HG03060 (cell line): Measurements from ENCODE around the gene C17orf75.
"Not testable (repeated sequence)": the region's sequence is repeated elsewhere in the genome, so short reads cannot be mapped to it uniquely, and the experiment has no call there.

Experiments used
- ATAC-seq: cut with Tn5 transposase; IDR thresholded peaks from one replicate; pipeline ENCODE4 v1.9.1; 2021; ENCODE audit warnings: low read depth, moderate number of reproducible peaks; ENCODE audit not compliant: unreplicated experiment

The C17orf75 gene

GRCh38 chr17:32341857-32342602 is at the start of gene C17orf75:
C17orf75 (minus strand) TSS chr17:32342173; CDS start chr17:32342139, 34 bp downstream.
- peak; percentile 75 for ATAC-seq

GRCh38 chr17:32388613-32389459 is 46.9 kb upstream of the C17orf75 start:
- ATAC-seq, result no peak

GRCh38 chr17:32388128-32388527 is 46.2 kb upstream of the C17orf75 start:
- ATAC-seq, result not testable (repeated sequence)

GRCh38 chr17:32386844-32387243 is 44.9 kb upstream of the C17orf75 start:
- no peak for ATAC-seq

- no peak for ATAC-seq
Measured at GRCh38 chr17:32385971-32386370, 44.0 kb upstream of the C17orf75 start.

GRCh38 chr17:32385121-32385520 is 43.1 kb upstream of the C17orf75 start:
- ATAC-seq, result no peak

- no peak for ATAC-seq
Measured at GRCh38 chr17:32383926-32384434, 42.0 kb upstream of the C17orf75 start.

- ATAC-seq, result no peak
Measured at GRCh38 chr17:32382526-32383223, 40.7 kb upstream of the C17orf75 start.

- no peak for ATAC-seq
Measured at GRCh38 chr17:32370426-32370825, 28.5 kb upstream of the C17orf75 start.

- no peak for ATAC-seq
Measured at GRCh38 chr17:32361270-32361669, 19.3 kb upstream of the C17orf75 start.

GRCh38 chr17:32357615-32358014 is 15.6 kb upstream of the C17orf75 start:
- ATAC-seq, result no peak

- no peak for ATAC-seq
Measured at GRCh38 chr17:32356750-32357149, 14.8 kb upstream of the C17orf75 start.

GRCh38 chr17:32356378-32356743 is 14.4 kb upstream of the C17orf75 start:
- ATAC-seq, result no peak

GRCh38 chr17:32355649-32356377 is 13.8 kb upstream of the C17orf75 start:
- no peak for ATAC-seq

GRCh38 chr17:32352734-32353133 is 10.8 kb upstream of the C17orf75 start:
- ATAC-seq, result not testable (repeated sequence)

- peak; percentile 22 for ATAC-seq
Measured at GRCh38 chr17:32350666-32351418, 8.9 kb upstream of the C17orf75 start.

GRCh38 chr17:32349854-32350665 is 8.1 kb upstream of the C17orf75 start, which contains the start of gene ZNF207:
ZNF207 (plus strand) TSS chr17:32350157; CDS start chr17:32350286, 129 bp downstream.
- ATAC-seq, result peak; percentile 56

- ATAC-seq, result no peak
Measured at GRCh38 chr17:32349503-32349853, 7.5 kb upstream of the C17orf75 start.

- no peak for ATAC-seq
Measured at GRCh38 chr17:32348483-32348800, 6.5 kb upstream of the C17orf75 start.
